HG03521 (cell line): ENCODE measurements around the gene SPATC1L.

Experiments
- ATAC-seq: cut with Tn5 transposase; IDR thresholded peaks from one replicate; pipeline ENCODE4 v1.9.1; 2021; ENCODE audit warnings: mild to moderate bottlenecking, moderate library complexity; ENCODE audit not compliant: unreplicated experiment

SPATC1L gene

GRCh38 chr21:46165098-46165497 is 19.2 kb downstream of the SPATC1L start:
- no peak for ATAC-seq

GRCh38 chr21:46163380-46163779 is 20.9 kb downstream of the SPATC1L start:
- no peak for ATAC-seq

GRCh38 chr21:46161633-46162592 is 22.3 kb downstream of the SPATC1L start:
- no peak for ATAC-seq

- ATAC-seq, result no peak
Measured at GRCh38 chr21:46160907-46161632, 23.2 kb downstream of the SPATC1L start.

GRCh38 chr21:46160657-46160906 is 23.7 kb downstream of the SPATC1L start:
- ATAC-seq, result no peak

- ATAC-seq, result no peak
Measured at GRCh38 chr21:46159841-46160656, 24.2 kb downstream of the SPATC1L start.

GRCh38 chr21:46159390-46159789 is 24.9 kb downstream of the SPATC1L start:
- ATAC-seq, result no peak

- ATAC-seq, result no peak
Measured at GRCh38 chr21:46158666-46159300, 25.5 kb downstream of the SPATC1L start.

GRCh38 chr21:46157987-46158451 is 26.2 kb downstream of the SPATC1L start:
- ATAC-seq, result no peak

- no peak for ATAC-seq
Measured at GRCh38 chr21:46157396-46157986, 26.8 kb downstream of the SPATC1L start.

GRCh38 chr21:46156678-46157077 is 27.6 kb downstream of the SPATC1L start:
- no peak for ATAC-seq

- ATAC-seq, result no peak
Measured at GRCh38 chr21:46156378-46156645, 27.9 kb downstream of the SPATC1L start.

- ATAC-seq, result no peak
Measured at GRCh38 chr21:46155514-46156377, 28.5 kb downstream of the SPATC1L start, which contains the start of gene FTCD. Gene FTCD, minus strand, starts transcription at chr21:46155579. Its CDS starts 56 bp downstream, at chr21:46155523.

- no peak for ATAC-seq
Measured at GRCh38 chr21:46154955-46155513, 29.2 kb downstream of the SPATC1L start.

- ATAC-seq, result no peak
Measured at GRCh38 chr21:46154155-46154954, 29.9 kb downstream of the SPATC1L start.

- no peak for ATAC-seq
Measured at GRCh38 chr21:46153247-46154154, 30.8 kb downstream of the SPATC1L start.

GRCh38 chr21:46152927-46153246 is 31.4 kb downstream of the SPATC1L start:
- no peak for ATAC-seq
